Measurements from ENCODE around the gene STK40. TPM values are rescaled to one million over a fixed set of nuclear protein-coding genes. Genes with fewer than 3 reads are reported as not detected.
A peak's percentile ranks its signal among the peaks of the same experiment; 100 is the strongest.

Gene STK40
- polyA plus RNA-seq, 2 of the 4 experiments (the other 2 are of a cell fraction): 6.0 to 8.9 TPM

DNA sequence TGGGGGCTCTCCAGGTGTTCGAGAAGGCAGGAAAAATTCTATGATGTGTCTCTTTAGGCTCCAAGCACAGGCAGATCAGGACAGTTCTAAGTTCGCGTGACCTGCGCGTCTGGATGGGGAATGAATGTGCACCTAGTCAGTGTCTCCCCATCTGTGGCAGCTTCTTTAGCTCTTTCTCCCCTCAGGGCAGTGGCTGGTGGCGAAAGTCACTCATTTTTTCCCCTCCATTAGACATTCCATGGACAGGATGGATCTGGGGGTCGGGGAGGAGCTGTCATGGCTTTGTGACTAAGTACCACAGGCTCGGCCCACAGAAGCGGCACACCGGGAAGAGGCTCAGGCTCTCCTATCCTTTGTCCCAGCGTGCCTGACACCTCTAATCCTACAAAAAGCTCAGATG, 31.2 kb downstream of the STK40 start:
- Histone ChIP-seq H3K9me3 (no peaks in the 10 kb centered on the region), H3K27ac (no peak overlapping the region), H3K4me3 (no peak overlapping the region), H3K4me2 (no peak overlapping the region), H3K4me1 (peaks cover 41% of the 10 kb centered on the region)
- ATAC-seq: no peak
- ChIA-PET CTCF (interaction anchor here (3.1 to 17.8 kb wide), 2 partner anchors 13 kb away, joined by 33 to 201 read pairs; no protein-coding TSS in a partner anchor), POLR2A (no interaction called here)
- TF ChIP-seq CHD4 (IDR thresholded peaks at IDR 0.05; ENCODE audit: borderline replicate concordance): no peak
- TF ChIP-seq GATA3 (IDR thresholded peaks at IDR 0.05; ENCODE audit: borderline replicate concordance): no peak
- TF ChIP-seq NR3C1 (IDR thresholded peaks at IDR 0.05): no peak
- TF ChIP-seq, protein P1, sequence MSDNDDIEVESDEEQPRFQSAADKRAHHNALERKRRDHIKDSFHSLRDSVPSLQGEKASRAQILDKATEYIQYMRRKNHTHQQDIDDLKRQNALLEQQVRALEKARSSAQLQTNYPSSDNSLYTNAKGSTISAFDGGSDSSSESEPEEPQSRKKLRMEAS (IDR thresholded peaks at IDR 0.05): no peak
- no peak for TF ChIP-seq ZFP36 (IDR thresholded peaks at IDR 0.05; ENCODE audit: borderline replicate concordance, partially characterized antibody)
- WGBS (ENCODE audit: missing lambda C conversion rate): 92% methylated on average over 11 of the region's 11 CpGs
- DNase-seq (ENCODE audit: low read depth in 1 of 2, low spot score in 1 of 2): no peak
- FAIRE-seq: no peak

DNA sequence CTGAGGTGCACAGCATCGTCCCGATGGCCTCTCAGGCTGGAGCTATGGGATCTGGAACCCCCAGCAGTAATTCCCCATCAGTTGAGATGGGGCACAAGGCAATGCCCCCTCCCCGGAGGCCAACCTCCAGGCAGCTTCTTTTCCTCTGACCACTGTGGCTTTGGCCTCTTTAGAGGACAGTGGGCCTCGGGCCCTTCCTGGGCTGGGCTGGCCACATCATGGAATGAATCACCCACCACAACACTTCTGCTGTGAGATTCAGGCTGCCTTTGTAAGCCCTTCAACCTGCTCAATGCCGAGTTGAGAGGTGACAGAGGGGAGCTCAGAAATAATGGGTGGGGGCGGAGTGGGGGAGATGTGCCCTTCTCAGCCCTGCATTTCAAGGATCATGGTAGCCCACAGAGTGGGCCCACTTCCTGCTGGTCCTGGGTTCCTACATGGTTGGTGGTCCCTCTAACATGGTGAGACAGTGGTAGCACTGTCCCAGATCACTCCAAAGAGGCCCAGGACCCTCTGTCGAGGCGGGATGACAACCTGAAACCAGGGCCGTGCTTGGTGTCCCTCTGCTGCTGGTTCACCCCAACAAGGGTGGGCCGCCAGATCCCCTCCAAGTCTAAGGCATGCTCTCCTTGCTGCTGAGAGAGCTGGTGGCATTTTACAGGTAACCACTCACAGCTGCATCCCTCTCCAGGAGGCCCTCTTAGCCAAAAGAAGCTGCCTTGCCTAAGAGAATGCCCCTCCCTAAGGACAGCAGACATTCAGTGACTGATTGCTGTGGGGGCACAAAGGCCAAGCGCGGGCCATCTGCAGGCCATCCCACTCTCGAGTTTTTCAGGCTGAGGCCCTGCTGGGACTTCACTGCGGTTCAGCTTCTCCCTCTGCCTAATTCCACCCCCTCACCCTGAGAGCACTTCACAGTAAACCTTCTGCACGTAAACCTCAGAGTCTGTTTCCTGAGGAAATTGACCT, 32.5 kb downstream of the STK40 start:
- FAIRE-seq: no peak
- WGBS (ENCODE audit: missing lambda C conversion rate): 94% methylated on average over 8 of the region's 15 CpGs
- CTCF ChIA-PET: interaction anchor here (0.6 to 17.8 kb wide), 8 partner anchors 10 to 254 kb away, joined by 3 to 201 read pairs (median 4); no protein-coding TSS in a partner anchor
- no peaks in the 10 kb centered on the region for H3K9me3 ChIP-seq
- H3K27ac ChIP-seq: peak overlapping the region; percentile 87 to 93; a peak in 4 of 6 replicates
- no peak for DNase-seq (ENCODE audit: low read depth in 1 of 2, low spot score in 1 of 2)
- peaks cover 50% of the 10 kb centered on the region for H3K4me1 ChIP-seq
- H3K4me3 ChIP-seq: no peak overlapping the region
- no peak for ATAC-seq
- H3K4me2 ChIP-seq: peak overlapping the region; percentile 80
- POLR2A ChIA-PET: no interaction called here
- TF ChIP-seq MAZ (IDR thresholded peaks at IDR 0.05; ENCODE audit: borderline replicate concordance, low read depth, low read length) (no peak), NPAS2 (CRISPR knock-in tag; IDR thresholded peaks at IDR 0.05; ENCODE audit: borderline replicate concordance) (no peak), POLR2AphosphoS2 (conservative IDR thresholded peaks at IDR 0.05; ENCODE audit: low read length) (no peak), HOXA7 (CRISPR knock-in tag; IDR thresholded peaks at IDR 0.05) (no peak), RAD21 (conservative IDR thresholded peaks at IDR 0.05 in 1 of 2, IDR thresholded peaks at IDR 0.05 in 1 of 2) (no peak), NR3C1 (IDR thresholded peaks at IDR 0.05) (no peak), HMGXB4 (CRISPR knock-in tag; IDR thresholded peaks at IDR 0.05; ENCODE audit: borderline replicate concordance) (no peak)
- TF ChIP-seq, protein P2, sequence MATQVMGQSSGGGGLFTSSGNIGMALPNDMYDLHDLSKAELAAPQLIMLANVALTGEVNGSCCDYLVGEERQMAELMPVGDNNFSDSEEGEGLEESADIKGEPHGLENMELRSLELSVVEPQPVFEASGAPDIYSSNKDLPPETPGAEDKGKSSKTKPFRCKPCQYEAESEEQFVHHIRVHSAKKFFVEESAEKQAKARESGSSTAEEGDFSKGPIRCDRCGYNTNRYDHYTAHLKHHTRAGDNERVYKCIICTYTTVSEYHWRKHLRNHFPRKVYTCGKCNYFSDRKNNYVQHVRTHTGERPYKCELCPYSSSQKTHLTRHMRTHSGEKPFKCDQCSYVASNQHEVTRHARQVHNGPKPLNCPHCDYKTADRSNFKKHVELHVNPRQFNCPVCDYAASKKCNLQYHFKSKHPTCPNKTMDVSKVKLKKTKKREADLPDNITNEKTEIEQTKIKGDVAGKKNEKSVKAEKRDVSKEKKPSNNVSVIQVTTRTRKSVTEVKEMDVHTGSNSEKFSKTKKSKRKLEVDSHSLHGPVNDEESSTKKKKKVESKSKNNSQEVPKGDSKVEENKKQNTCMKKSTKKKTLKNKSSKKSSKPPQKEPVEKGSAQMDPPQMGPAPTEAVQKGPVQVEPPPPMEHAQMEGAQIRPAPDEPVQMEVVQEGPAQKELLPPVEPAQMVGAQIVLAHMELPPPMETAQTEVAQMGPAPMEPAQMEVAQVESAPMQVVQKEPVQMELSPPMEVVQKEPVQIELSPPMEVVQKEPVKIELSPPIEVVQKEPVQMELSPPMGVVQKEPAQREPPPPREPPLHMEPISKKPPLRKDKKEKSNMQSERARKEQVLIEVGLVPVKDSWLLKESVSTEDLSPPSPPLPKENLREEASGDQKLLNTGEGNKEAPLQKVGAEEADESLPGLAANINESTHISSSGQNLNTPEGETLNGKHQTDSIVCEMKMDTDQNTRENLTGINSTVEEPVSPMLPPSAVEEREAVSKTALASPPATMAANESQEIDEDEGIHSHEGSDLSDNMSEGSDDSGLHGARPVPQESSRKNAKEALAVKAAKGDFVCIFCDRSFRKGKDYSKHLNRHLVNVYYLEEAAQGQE (IDR thresholded peaks at IDR 0.05): no peak
- TF ChIP-seq, protein P3, sequence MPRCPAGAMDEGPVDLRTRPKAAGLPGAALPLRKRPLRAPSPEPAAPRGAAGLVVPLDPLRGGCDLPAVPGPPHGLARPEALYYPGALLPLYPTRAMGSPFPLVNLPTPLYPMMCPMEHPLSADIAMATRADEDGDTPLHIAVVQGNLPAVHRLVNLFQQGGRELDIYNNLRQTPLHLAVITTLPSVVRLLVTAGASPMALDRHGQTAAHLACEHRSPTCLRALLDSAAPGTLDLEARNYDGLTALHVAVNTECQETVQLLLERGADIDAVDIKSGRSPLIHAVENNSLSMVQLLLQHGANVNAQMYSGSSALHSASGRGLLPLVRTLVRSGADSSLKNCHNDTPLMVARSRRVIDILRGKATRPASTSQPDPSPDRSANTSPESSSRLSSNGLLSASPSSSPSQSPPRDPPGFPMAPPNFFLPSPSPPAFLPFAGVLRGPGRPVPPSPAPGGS (IDR thresholded peaks at IDR 0.05): no peak

All from A549 (cell line).